ENCODE measurements around the gene LTV1. TPM values are rescaled to one million over a fixed set of nuclear protein-coding genes. Genes with fewer than 3 reads are reported as not detected.

LTV1 gene
- total and polyA plus RNA-seq, 2 experiments from 2014 or later: 22.7 to 29.1 TPM

- H3K79me2 ChIP-seq: no peaks in the 10 kb centered on the region
- H2AFZ ChIP-seq: no peak overlapping the region
- H3K9me2 ChIP-seq (replicated peaks; ENCODE audit: insufficient read depth): no peaks in the 10 kb centered on the region
- H3K36me3 ChIP-seq (replicated peaks; ENCODE audit: insufficient read depth, low read depth): no peaks in the 10 kb centered on the region
- peaks cover 5% of the 10 kb centered on the region for H3K4me1 ChIP-seq (ENCODE audit: insufficient read depth)
- H3K4me3 ChIP-seq: no peak overlapping the region
- 88% methylated on average over 2 of the region's 2 CpGs for WGBS (ENCODE audit: low lambda C conversion rate, missing lambda C conversion rate)
- H3K4me2 ChIP-seq: no peak overlapping the region
- no peak overlapping the region for H3K27ac ChIP-seq
- TF ChIP-seq CTCF (IDR thresholded peaks at IDR 0.05; ENCODE audit: poor library complexity) (no peak), EZH2phosphoT487 (IDR thresholded peaks at IDR 0.05; ENCODE audit: low read depth, severe bottlenecking, unreplicated experiment) (no peak), EZH2 (IDR thresholded peaks at IDR 0.05; ENCODE audit: borderline replicate concordance) (no peak)
- H4K20me1 ChIP-seq (ENCODE audit: insufficient read depth, poor library complexity, severe bottlenecking): no peaks in the 10 kb centered on the region
- H3K27me3 ChIP-seq: no peaks in the 10 kb centered on the region
- no peak for DNase-seq (ENCODE audit: low spot score)
- H3K9me3 ChIP-seq (ENCODE audit: low read depth): no peaks in the 10 kb centered on the region
These were observed 57.2 kb downstream of the LTV1 start for GRCh38 chr6:143900358-143900757.

DNA sequence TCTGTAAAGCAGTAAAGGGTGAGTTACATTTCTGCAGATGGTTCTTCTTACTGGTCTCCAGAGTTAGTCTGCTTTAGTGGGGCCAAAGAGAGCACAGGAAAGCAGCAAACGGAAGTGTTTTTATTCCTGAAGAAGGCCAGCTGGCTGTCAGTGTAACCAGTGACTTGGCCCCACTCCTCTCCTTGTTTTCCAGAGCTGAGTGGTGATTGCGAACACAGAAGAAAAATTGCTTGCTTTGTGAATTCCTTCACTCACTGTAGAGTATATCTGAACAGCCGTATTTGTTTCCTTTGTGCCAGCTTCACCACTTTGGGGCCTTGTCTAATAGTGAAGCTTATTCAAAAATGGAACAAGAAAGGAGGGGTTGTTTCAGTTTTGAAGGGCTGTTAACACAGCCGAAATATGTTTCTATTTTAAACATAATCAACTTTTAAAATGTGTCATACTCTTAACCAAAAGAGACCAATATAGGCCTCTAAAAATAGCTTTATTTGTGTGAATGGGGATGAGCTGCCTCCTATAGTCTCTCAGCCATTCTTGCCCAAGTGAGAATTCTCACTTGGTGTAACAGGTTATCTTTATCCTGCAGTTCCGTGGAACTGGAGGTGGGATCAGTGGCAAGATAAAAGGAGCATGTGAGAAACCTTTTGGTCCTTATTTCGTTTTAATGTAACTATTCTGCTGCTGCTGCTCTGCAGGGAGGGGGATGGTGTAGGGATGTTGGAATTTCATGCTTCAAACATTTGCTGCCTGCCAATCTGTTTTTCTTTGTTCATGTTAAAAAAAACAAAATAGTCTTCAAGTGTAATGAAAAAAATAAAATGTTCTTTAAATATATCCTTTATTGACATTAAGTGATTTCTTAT is 59.0 kb downstream of the LTV1 start:
- Histone ChIP-seq H3K9me2 (replicated peaks; ENCODE audit: insufficient read depth) (no peaks in the 10 kb centered on the region), H3K9me3 (ENCODE audit: low read depth) (no peaks in the 10 kb centered on the region), H3K27me3 (no peaks in the 10 kb centered on the region), H3K79me2 (no peaks in the 10 kb centered on the region), H3K36me3 (replicated peaks; ENCODE audit: insufficient read depth, low read depth) (no peaks in the 10 kb centered on the region), H2AFZ (peak overlapping the region; percentile 27), H3K27ac (peak overlapping the region; percentile 65), H4K20me1 (ENCODE audit: insufficient read depth, poor library complexity, severe bottlenecking) (no peaks in the 10 kb centered on the region), H3K4me2 (peak overlapping the region; percentile 23), H3K4me3 (no peak overlapping the region), H3K4me1 (ENCODE audit: insufficient read depth) (peaks cover 5% of the 10 kb centered on the region)
- WGBS (ENCODE audit: low lambda C conversion rate, missing lambda C conversion rate): 36% methylated on average over 6 of the region's 6 CpGs
- DNase-seq (ENCODE audit: low spot score): peak; percentile 34
- TF ChIP-seq EZH2phosphoT487 (IDR thresholded peaks at IDR 0.05; ENCODE audit: low read depth, severe bottlenecking, unreplicated experiment): no peak
- TF ChIP-seq CTCF (IDR thresholded peaks at IDR 0.05; ENCODE audit: poor library complexity): no peak
- no peak for TF ChIP-seq EZH2 (IDR thresholded peaks at IDR 0.05; ENCODE audit: borderline replicate concordance)

- TF ChIP-seq EZH2phosphoT487 (IDR thresholded peaks at IDR 0.05; ENCODE audit: low read depth, severe bottlenecking, unreplicated experiment) (no peak), EZH2 (IDR thresholded peaks at IDR 0.05; ENCODE audit: borderline replicate concordance) (no peak), CTCF (IDR thresholded peaks at IDR 0.05; ENCODE audit: poor library complexity) (no peak)
These were observed 59.7 kb downstream of the LTV1 start for GRCh38 chr6:143902827-143903226.

More at GRCh38 chr6:143902827-143903226, 59.7 kb downstream of the LTV1 start:
- Histone ChIP-seq H3K4me3 (no peak overlapping the region), H3K79me2 (no peaks in the 10 kb centered on the region), H3K4me1 (ENCODE audit: insufficient read depth) (peaks cover 5% of the 10 kb centered on the region), H3K9me3 (ENCODE audit: low read depth) (no peaks in the 10 kb centered on the region), H4K20me1 (ENCODE audit: insufficient read depth, poor library complexity, severe bottlenecking) (no peaks in the 10 kb centered on the region), H3K4me2 (peak overlapping the region; percentile 23), H3K27me3 (no peaks in the 10 kb centered on the region), H2AFZ (no peak overlapping the region), H3K36me3 (replicated peaks; ENCODE audit: insufficient read depth, low read depth) (no peaks in the 10 kb centered on the region), H3K9me2 (replicated peaks; ENCODE audit: insufficient read depth) (no peaks in the 10 kb centered on the region), H3K27ac (peak overlapping the region; percentile 65)
- 96% methylated on average over 2 of the region's 2 CpGs for WGBS (ENCODE audit: low lambda C conversion rate, missing lambda C conversion rate)
- no peak for DNase-seq (ENCODE audit: low spot score)
